Osteocyte (in vitro differentiated cells): ENCODE measurements around the gene SEPTIN8. TPM values are rescaled to one million over a fixed set of nuclear protein-coding genes. Genes with fewer than 3 reads are reported as not detected.
A peak's percentile ranks its signal among the peaks of the same experiment; 100 is the strongest.

ENCODE experiments used
- DNase-seq: peaks from one replicate; pipeline ENCODE4 v3.0.0; 2021; ENCODE audit warnings: mixed read lengths; ENCODE audit not compliant: unreplicated experiment; ENCODE audit errors: extremely low spot score
- H3K27ac Mint-ChIP-seq: one replicate; pipeline ENCODE4 v1.8.0; 2021; ENCODE audit warnings: mild to moderate bottlenecking, mixed read lengths; ENCODE audit not compliant: unreplicated experiment
- H3K27me3 Mint-ChIP-seq: one replicate; pipeline ENCODE4 v1.8.0; 2021; ENCODE audit warnings: mixed read lengths; ENCODE audit not compliant: unreplicated experiment
- H3K36me3 Mint-ChIP-seq: one replicate; pipeline ENCODE4 v1.8.0; 2021; ENCODE audit warnings: mixed read lengths; ENCODE audit not compliant: unreplicated experiment
- H3K4me1 Mint-ChIP-seq: one replicate; pipeline ENCODE4 v1.8.0; 2021; ENCODE audit warnings: mixed read lengths; ENCODE audit not compliant: unreplicated experiment
- H3K4me3 Mint-ChIP-seq: one replicate; pipeline ENCODE4 v1.8.0; 2021; ENCODE audit warnings: mild to moderate bottlenecking, moderate library complexity, mixed read lengths; ENCODE audit not compliant: unreplicated experiment
- H3K9me3 Mint-ChIP-seq: one replicate; pipeline ENCODE4 v1.8.0; 2021; ENCODE audit warnings: mixed read lengths; ENCODE audit not compliant: unreplicated experiment
- CTCF ChIP-seq: fragments of 200-600 bp; sonication (generic); IDR thresholded peaks from 2 replicates; pipeline ENCODE4 v1.5.0; 2021; ENCODE audit warnings: antibody characterized with exemption, mild to moderate bottlenecking, moderate library complexity
- total RNA-seq: library from RNA; stranded (reverse); gene quantifications from 2 replicates; pipeline ENCODE4 v1.2.1, GENCODE V29; 2021

SEPTIN8 gene
- total RNA-seq, 1 donor from 2014 or later, result 57.9 TPM

GRCh38 chr5:132778856-132779255 lies 1.8 kb upstream of the SEPTIN8 start:
- Mint-ChIP-seq H3K9me3 (no peaks in the 10 kb centered on the region), H3K4me1 (peaks cover 15% of the 10 kb centered on the region)

GRCh38 chr5:132778129-132778528 lies 1.1 kb upstream of the SEPTIN8 start:
- peaks cover 20% of the 10 kb centered on the region for H3K4me1 Mint-ChIP-seq
- H3K27ac Mint-ChIP-seq, result no peak overlapping the region
- DNase-seq, result no peak
- no peaks in the 10 kb centered on the region for H3K9me3 Mint-ChIP-seq
- no peak for TF ChIP-seq CTCF
- peak overlapping the region; percentile 73 for H3K4me3 Mint-ChIP-seq
- no peaks in the 10 kb centered on the region for H3K27me3 Mint-ChIP-seq
- no peaks in the 10 kb centered on the region for H3K36me3 Mint-ChIP-seq

More at GRCh38 chr5:132778856-132779255, 1.8 kb upstream of the SEPTIN8 start:
- Mint-ChIP-seq H3K36me3 (no peaks in the 10 kb centered on the region), H3K4me3 (no peak overlapping the region), H3K27me3 (no peaks in the 10 kb centered on the region), H3K27ac (no peak overlapping the region)
- DNase-seq, result no peak
- TF ChIP-seq CTCF, result no peak

GRCh38 chr5:132776938-132777208 lies 166 bp downstream of the SEPTIN8 start:
- H3K27me3 Mint-ChIP-seq, result no peaks in the 10 kb centered on the region
- no peak for TF ChIP-seq CTCF
- peaks cover 31% of the 10 kb centered on the region for H3K4me1 Mint-ChIP-seq

GRCh38 chr5:132776131-132776937 lies 705 bp downstream of the SEPTIN8 start:
- H3K36me3 Mint-ChIP-seq, result no peaks in the 10 kb centered on the region
- DNase-seq, result no peak
- peak overlapping the region; percentile 64 for H3K27ac Mint-ChIP-seq
- H3K4me3 Mint-ChIP-seq, result peak overlapping the region; percentile 76
- peaks cover 35% of the 10 kb centered on the region for H3K4me1 Mint-ChIP-seq
- TF ChIP-seq CTCF, result peak; percentile 16
- H3K9me3 Mint-ChIP-seq, result no peaks in the 10 kb centered on the region
- H3K27me3 Mint-ChIP-seq, result no peaks in the 10 kb centered on the region

More at GRCh38 chr5:132776938-132777208, 166 bp downstream of the SEPTIN8 start:
- Mint-ChIP-seq H3K27ac (no peak overlapping the region), H3K4me3 (no peak overlapping the region), H3K36me3 (no peaks in the 10 kb centered on the region), H3K9me3 (no peaks in the 10 kb centered on the region)
- DNase-seq, result no peak

- peak overlapping the region; percentile 76 for H3K4me3 Mint-ChIP-seq
- H3K9me3 Mint-ChIP-seq, result no peaks in the 10 kb centered on the region
- no peak for DNase-seq
- peaks cover 40% of the 10 kb centered on the region for H3K4me1 Mint-ChIP-seq
- H3K27me3 Mint-ChIP-seq, result no peaks in the 10 kb centered on the region
- H3K27ac Mint-ChIP-seq, result peak overlapping the region; percentile 64
- no peaks in the 10 kb centered on the region for H3K36me3 Mint-ChIP-seq
- no peak for TF ChIP-seq CTCF
Measured at GRCh38 chr5:132775476-132775961, 1.5 kb downstream of the SEPTIN8 start.
